ENCODE measurements around the gene CD226. TPM values are rescaled to one million over a fixed set of nuclear protein-coding genes. Genes with fewer than 3 reads are reported as not detected.

Gene CD226
- total RNA-seq, 1 experiment from 2014 or later: 1.2 TPM

- no peak overlapping the region for H3K9ac ChIP-seq (ENCODE audit: low read length)
- no peak overlapping the region for H3K27ac ChIP-seq (ENCODE audit: low read depth, low read length)
- H3K9me2 ChIP-seq (ENCODE audit: insufficient read depth): no peaks in the 10 kb centered on the region
- no peaks in the 10 kb centered on the region for H3K9me3 ChIP-seq (ENCODE audit: control insufficient read depth in 1 of 2, insufficient read depth in 1 of 2, low read depth in 1 of 2, low read length in 2 of 2)
- H3K4me3 ChIP-seq (replicated peaks in 1 of 2; ENCODE audit: low read depth in 1 of 2, low read length in 2 of 2): no peak overlapping the region
- no peaks in the 10 kb centered on the region for H3K79me2 ChIP-seq (ENCODE audit: insufficient read depth, low read length)
- H3K27me3 ChIP-seq (ENCODE audit: insufficient read depth, low read length): no peaks in the 10 kb centered on the region
- TF ChIP-seq ATF3 (IDR thresholded peaks at IDR 0.05): no peak
- no peak for TF ChIP-seq ZFX (IDR thresholded peaks at IDR 0.05)
- TF ChIP-seq JUND (IDR thresholded peaks at IDR 0.05): no peak
- TF ChIP-seq ELF1 (IDR thresholded peaks at IDR 0.05; ENCODE audit: borderline replicate concordance, low read depth): no peak
- no peak for TF ChIP-seq SIN3A (IDR thresholded peaks at IDR 0.05; ENCODE audit: low read depth)
- no peak for TF ChIP-seq CTCF (IDR thresholded peaks at IDR 0.05 in 2 of 3, conservative IDR thresholded peaks at IDR 0.05 in 1 of 3; ENCODE audit: borderline replicate concordance in 1 of 3, insufficient read depth in 1 of 3, low read depth in 2 of 3, low read length in 2 of 3)
- no peak for TF ChIP-seq RAD21 (IDR thresholded peaks at IDR 0.05; ENCODE audit: low read depth)
- DNase-seq (ENCODE audit: low read depth, low spot score) (no peak), ATAC-seq (no peak)
- no peaks in the 10 kb centered on the region for H4K20me1 ChIP-seq (ENCODE audit: insufficient read depth)
- H3K36me3 ChIP-seq (ENCODE audit: control insufficient read depth in 1 of 2, insufficient read depth in 2 of 2, low read length in 2 of 2): no peaks in the 10 kb centered on the region
- RAD21 ChIA-PET (ENCODE audit: low non-redundant PET in 1 of 2, low total read pairs in 2 of 2, uncharacterized antibody in 2 of 2, unreplicated experiment in 2 of 2): no interaction called here
- POLR2A ChIA-PET: no interaction called here
- CTCF ChIA-PET: no interaction called here
- H3K4me2 ChIP-seq (ENCODE audit: low read length): no peak overlapping the region
- intact Hi-C loops (cut with micrococcal nuclease): loop anchor here (5.0 kb wide), 1 partner anchor 51 kb away; no protein-coding TSS in a partner anchor
- BruUV-seq (replicated peaks): no TSS peak
- H3K4me1 ChIP-seq (ENCODE audit: control insufficient read depth in 1 of 2, insufficient read depth in 2 of 2, low read length in 2 of 2): no peaks in the 10 kb centered on the region
- no peak overlapping the region for H2AFZ ChIP-seq (ENCODE audit: low read depth, low read length, poor library complexity, severe bottlenecking)
Observed at GRCh38 chr18:69958422-69958821, 10.7 kb upstream of the CD226 start.

- intact Hi-C loops (cut with micrococcal nuclease): loop anchor here (5.0 kb wide), 1 partner anchor 50 kb away; no protein-coding TSS in a partner anchor
- H3K9ac ChIP-seq (ENCODE audit: low read length): no peak overlapping the region
- no peak for ATAC-seq
- no peak overlapping the region for H3K4me2 ChIP-seq (ENCODE audit: low read length)
- H2AFZ ChIP-seq (ENCODE audit: low read depth, low read length, poor library complexity, severe bottlenecking): no peak overlapping the region
- H4K20me1 ChIP-seq (ENCODE audit: insufficient read depth): no peaks in the 10 kb centered on the region
- RAD21 ChIA-PET (ENCODE audit: low non-redundant PET in 1 of 2, low total read pairs in 2 of 2, uncharacterized antibody in 2 of 2, unreplicated experiment in 2 of 2): no interaction called here
- no peak for DNase-seq (ENCODE audit: low read depth, low spot score)
- no peaks in the 10 kb centered on the region for H3K36me3 ChIP-seq (ENCODE audit: control insufficient read depth in 1 of 2, insufficient read depth in 2 of 2, low read length in 2 of 2)
- CTCF ChIA-PET: no interaction called here
- BruUV-seq (replicated peaks): no TSS peak
- no peak overlapping the region for H3K4me3 ChIP-seq (replicated peaks in 1 of 2; ENCODE audit: low read depth in 1 of 2, low read length in 2 of 2)
- H3K79me2 ChIP-seq (ENCODE audit: insufficient read depth, low read length): no peaks in the 10 kb centered on the region
- H3K9me3 ChIP-seq (ENCODE audit: control insufficient read depth in 1 of 2, insufficient read depth in 1 of 2, low read depth in 1 of 2, low read length in 2 of 2): no peaks in the 10 kb centered on the region
- no peak for TF ChIP-seq POLR2AphosphoS5 (IDR thresholded peaks at IDR 0.05; ENCODE audit: low read depth, low read length)
- no peak for TF ChIP-seq REST (IDR thresholded peaks at IDR 0.05; ENCODE audit: low read depth)
- TF ChIP-seq EZH2 (IDR thresholded peaks at IDR 0.05): no peak
- TF ChIP-seq FOSL1 (IDR thresholded peaks at IDR 0.05; ENCODE audit: low read depth): no peak
- no peak for TF ChIP-seq SIN3A (IDR thresholded peaks at IDR 0.05; ENCODE audit: low read depth)
- TF ChIP-seq ELF1 (IDR thresholded peaks at IDR 0.05; ENCODE audit: borderline replicate concordance, low read depth): no peak
- no peak for TF ChIP-seq CBX3 (IDR thresholded peaks at IDR 0.05; ENCODE audit: low read depth)
- TF ChIP-seq ZNF274 (IDR thresholded peaks at IDR 0.05; ENCODE audit: low read depth, low read length): no peak
- TF ChIP-seq EGR1 (IDR thresholded peaks at IDR 0.05; ENCODE audit: low read depth): no peak
- no peak for TF ChIP-seq JUND (IDR thresholded peaks at IDR 0.05)
- TF ChIP-seq ATF3 (IDR thresholded peaks at IDR 0.05): no peak
- H3K27me3 ChIP-seq (ENCODE audit: insufficient read depth, low read length): no peaks in the 10 kb centered on the region
- no peak overlapping the region for H3K27ac ChIP-seq (ENCODE audit: low read depth, low read length)
- POLR2A ChIA-PET: no interaction called here
- H3K9me2 ChIP-seq (ENCODE audit: insufficient read depth): no peaks in the 10 kb centered on the region
- no peaks in the 10 kb centered on the region for H3K4me1 ChIP-seq (ENCODE audit: control insufficient read depth in 1 of 2, insufficient read depth in 2 of 2, low read length in 2 of 2)
Observed at GRCh38 chr18:69957747-69958146, 10.1 kb upstream of the CD226 start.

Data from HCT116 (cell line).